NCI-H2171 treated with DMSO at 0.1 percent for 48 hours (cell line): ENCODE data around the gene NPL.

ENCODE experiments used
- DNase-seq: peaks from one replicate; lab custom pipeline; 2025; lab: John Stamatoyannopoulos, UW

The NPL gene, protein sequence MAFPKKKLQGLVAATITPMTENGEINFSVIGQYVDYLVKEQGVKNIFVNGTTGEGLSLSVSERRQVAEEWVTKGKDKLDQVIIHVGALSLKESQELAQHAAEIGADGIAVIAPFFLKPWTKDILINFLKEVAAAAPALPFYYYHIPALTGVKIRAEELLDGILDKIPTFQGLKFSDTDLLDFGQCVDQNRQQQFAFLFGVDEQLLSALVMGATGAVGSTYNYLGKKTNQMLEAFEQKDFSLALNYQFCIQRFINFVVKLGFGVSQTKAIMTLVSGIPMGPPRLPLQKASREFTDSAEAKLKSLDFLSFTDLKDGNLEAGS

DNA sequence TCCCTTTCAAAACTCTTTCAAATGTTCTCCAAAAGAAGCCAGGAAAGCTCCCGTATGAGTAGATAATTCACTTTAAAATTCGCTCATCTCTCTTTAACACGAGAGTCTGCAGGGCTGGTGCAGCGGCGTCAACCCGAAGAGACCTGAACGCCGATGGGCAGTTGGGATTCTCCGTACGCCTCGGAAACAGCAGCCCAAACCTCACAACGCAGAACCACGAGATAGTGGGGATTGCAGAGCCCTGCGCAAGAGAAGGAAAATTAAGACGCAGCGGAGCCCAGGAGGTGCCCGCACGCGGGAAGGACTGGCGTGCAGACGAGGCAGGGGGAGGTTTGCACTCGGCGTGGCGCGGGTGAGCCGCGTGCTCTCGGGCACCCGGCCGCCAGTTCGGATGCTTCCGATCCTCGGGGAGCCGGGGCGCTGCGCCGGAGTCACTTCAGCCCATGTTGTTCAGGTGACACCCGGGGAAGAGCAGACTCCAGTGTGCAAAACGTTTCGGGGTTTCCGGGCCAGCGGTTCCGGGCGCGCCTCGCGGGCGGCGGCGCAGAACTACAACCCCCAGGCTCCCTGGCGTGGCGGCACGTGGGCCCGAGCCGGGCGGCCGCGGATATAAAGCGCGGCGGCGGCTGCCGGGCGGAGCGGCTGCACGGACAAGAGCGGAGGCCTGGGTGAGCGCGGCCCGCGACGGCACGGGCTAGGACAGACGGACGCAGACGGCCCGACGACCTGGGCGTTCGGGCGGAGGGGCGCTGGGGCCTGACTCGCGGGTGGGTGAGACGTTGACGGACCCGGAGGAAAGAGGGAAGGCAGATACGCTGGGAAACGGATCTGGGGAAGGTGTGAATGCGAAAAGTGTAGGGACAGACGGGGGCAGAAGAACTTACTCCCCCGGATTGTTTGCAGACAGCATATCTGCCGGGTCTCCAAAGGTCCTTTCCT lies at the start of gene NPL:
Gene NPL (plus strand): TSS at position 636 of the 939 bp plus-strand sequence. CDS start 4,599 bp downstream, outside the sequence.
- DNase-seq: peak; percentile 81

GRCh38 chr1:182740120-182740519 lies 49.5 kb upstream of the NPL start:
- no peak for DNase-seq

- DNase-seq: no peak
These were observed 46.8 kb upstream of the NPL start for GRCh38 chr1:182742780-182743179.

- peak; percentile 14 for DNase-seq
These were observed 37.2 kb upstream of the NPL start for GRCh38 chr1:182752077-182752988.

DNA sequence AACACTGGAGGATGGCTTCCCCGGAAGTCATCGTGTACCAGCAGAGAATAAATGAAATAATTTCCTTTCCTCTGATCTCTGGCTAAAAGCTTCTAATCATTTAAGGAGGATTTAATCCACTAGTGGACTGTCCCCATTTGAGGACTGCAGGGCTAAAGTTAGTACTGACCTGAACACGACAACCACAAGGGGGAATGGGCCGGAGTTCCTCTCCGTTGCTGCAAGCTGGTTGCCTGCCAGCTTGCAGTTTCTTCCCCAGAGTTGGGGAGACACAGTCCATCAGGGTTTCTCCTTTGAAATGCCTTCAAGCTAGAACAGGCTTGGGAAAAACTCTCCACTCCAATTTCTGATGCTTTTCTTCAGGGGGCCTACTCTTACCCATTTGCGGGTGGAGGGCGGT lies 35.5 kb upstream of the NPL start:
- no peak for DNase-seq

- no peak for DNase-seq
These were observed 34.8 kb upstream of the NPL start for GRCh38 chr1:182754543-182755314.

GRCh38 chr1:182755632-182756031 lies 33.9 kb upstream of the NPL start:
- DNase-seq: no peak

GRCh38 chr1:182756423-182756822 lies 33.1 kb upstream of the NPL start:
- DNase-seq: no peak

GRCh38 chr1:182761396-182762395 lies 27.9 kb upstream of the NPL start:
- DNase-seq: peak; percentile 70

DNA sequence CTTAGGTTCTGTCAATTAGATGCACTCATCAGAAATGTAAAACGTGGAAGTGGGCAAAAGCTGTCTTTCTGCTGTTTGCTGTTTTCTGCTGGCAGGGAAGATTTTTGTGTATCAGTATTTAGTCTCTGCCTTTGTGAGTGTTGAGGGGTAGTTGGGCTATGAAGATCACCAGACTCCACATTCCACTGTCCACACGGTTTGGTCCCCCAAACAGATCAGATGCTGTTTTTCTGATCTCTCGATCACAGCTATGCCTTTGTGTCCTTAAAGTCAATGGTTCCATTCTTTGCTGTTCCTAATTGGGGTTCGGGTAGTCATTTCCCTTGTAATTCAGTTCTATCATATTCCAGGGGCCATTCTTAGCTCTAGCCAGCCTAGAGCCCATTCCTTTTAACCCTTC lies 27.0 kb upstream of the NPL start:
- DNase-seq: no peak

DNA sequence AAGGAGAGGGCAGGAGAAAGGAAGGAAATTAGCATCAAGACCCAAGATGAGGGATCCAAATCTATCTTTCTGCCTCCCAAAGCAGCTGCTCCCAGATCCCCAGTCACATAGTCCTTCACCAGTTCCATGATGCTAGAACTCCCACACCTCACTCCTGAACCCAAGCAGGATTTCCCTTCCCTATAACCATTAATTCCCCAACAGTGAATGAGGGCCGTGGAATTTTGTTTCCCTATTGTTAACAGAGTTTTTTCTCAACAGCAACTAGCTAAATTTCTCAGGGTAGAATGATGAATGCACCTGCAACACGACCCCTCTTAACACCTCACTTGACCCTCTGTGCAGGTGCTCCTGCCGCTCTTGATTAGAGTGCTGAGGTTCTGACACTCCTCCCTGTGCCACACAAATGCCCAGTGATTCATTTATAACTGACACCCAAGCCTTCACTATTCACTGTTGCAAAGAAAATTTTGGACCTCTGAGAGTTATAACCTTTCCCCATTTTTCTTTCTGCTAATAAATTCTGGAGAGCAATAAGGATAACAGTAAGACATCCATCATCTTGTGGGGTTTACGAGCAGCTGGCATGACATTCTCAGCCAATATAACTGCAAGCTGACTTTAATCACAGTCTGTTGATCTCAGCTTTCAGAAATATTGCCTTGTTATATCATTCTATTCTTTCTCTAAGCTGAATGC lies 25.4 kb upstream of the NPL start:
- DNase-seq: peak; percentile 65

DNA sequence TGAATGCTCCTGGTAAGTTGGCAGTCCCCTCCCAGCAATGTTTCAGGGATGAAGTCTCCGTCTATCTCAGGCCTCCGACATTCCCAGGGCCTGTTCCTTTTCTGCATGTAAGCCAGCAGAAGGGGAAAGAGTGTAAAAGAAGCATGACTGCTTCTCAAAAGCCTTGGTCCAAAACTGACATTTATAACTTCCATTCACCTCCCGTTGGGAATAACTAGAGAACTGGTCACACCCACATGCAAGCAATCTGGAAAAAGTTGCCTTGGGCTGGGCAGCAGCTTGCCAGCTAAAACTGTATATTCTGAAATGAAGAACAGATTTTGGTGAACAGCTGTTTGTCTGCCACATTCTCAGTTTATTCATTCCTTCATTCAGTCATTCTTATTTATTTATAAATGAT lies 24.2 kb upstream of the NPL start:
- DNase-seq: peak; percentile 16

DNA sequence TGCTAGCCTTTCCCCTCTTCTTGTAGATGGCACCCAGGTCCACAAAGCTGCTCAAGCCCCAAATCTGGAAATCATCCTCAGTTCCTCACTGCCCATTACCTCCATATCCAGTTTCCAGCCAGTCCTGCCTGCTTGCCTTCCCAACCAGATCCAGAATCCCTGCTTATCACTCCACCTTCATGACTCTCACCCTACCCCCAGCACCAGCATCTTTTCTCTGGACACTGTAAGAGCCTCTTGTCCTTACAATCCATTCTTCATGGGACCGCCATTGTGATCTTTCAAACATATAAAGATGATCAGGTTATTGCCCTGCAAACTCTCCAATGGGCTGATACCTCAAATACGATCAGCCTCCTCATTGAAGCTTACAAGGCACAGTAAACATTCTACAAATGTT lies 23.5 kb upstream of the NPL start:
- DNase-seq: no peak

DNA sequence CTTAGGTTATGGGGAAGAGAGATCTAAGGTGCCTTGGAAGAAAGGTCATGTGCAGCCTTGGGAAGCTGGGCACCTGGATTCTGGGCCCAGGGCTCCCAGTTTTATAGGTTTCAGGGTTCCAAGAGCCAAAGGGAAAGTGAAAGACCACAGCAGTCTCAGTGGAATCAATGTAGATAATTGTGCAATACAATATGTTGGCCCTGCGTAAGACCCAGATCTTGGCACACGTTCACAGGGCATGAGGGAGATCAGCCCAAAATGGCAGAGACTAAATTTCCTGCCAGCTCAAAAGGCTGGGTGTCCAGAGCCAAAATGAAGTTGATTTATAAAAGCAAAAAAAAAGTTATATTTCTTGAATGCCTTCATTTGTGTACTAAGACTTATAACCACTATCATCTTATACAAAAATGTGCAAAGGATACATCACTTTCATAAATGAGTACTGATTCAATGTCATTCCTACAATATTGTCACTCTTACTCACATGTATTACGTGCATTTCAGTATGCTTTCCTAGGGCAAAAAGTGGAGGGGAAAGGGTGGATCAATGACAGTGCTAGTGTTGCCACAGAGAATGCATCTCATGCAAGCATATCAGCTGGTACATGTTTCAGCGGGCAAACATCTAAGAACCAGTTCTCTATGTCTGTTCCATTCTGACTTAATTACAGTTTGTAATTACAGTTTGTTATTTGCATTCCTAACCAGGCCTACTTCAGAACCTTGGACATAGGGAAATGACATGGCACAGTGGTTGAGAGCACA lies 22.5 kb upstream of the NPL start:
- DNase-seq: no peak

DNA sequence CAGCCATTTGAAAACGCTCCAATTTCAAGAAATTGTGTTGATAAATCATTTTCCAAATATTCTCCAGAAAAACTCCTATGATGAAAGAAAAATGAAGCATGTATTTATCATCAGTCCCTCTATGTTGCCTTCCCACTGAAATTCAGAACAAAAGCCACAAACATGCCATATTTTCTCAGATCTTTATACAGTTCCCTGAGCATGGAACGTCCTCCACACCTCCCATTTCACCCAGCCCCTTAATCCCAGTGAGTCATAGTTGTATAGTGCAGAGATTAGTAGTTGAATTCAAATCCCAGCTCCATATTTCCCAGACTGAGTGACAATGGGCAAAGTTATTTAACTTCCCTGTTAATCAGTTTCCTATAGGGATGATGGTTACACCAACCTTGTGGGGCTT lies 20.6 kb upstream of the NPL start:
- no peak for DNase-seq

GRCh38 chr1:182770232-182770631 lies 19.3 kb upstream of the NPL start:
- no peak for DNase-seq

GRCh38 chr1:182771187-182771984 lies 18.2 kb upstream of the NPL start:
- DNase-seq: no peak

DNA sequence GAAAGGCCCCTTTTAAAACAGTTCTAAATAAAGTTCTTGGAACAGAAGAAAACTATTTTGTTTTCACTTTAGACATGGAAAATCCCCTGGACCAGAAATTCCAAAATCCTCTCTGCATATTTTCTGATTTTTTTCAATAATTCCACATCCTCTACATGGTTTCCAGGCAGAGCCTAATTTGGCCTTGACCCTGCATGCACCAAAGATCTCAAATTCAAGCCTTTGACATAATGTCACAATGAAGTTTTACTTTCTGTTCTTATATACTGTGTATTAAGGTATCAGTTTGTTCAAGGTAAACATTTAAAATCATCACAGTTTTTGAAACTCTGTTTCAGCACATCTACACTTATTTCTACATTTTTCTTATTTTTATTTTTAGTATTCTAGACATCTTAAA lies 12.2 kb upstream of the NPL start:
- DNase-seq: no peak
